HepG2 (cell line): ENCODE data around the gene CDK2. TPM values are rescaled to one million over a fixed set of nuclear protein-coding genes. Genes with fewer than 3 reads are reported as not detected.

Experiments
- CSRNP2 ChIP-seq: sonication (generic); formaldehyde crosslinking; conservative IDR thresholded peaks from 2 replicates; pipeline ENCODE4 v1.8.0; 2022; ENCODE audit warnings: low read depth, missing genetic modification reagents
- DR1 ChIP-seq: sonication (generic); formaldehyde crosslinking; IDR thresholded peaks from 2 replicates; pipeline ENCODE4 v1.8.0; 2021; ENCODE audit warnings: mild to moderate bottlenecking, missing genetic modification reagents, inconsistent platforms
- ETV6 ChIP-seq: sonication (generic); formaldehyde crosslinking; conservative IDR thresholded peaks from 2 replicates; pipeline ENCODE4 v1.4.0; 2020; ENCODE audit warnings: missing genetic modification reagents
- HINFP ChIP-seq: sonication (generic); formaldehyde crosslinking; IDR thresholded peaks from 2 replicates; pipeline ENCODE4 v1.4.0; 2020; ENCODE audit warnings: low read depth, mild to moderate bottlenecking, missing genetic modification reagents
- HMGXB3 ChIP-seq: sonication (generic); formaldehyde crosslinking; IDR thresholded peaks from 2 replicates; pipeline ENCODE4 v1.4.0; 2020; ENCODE audit warnings: missing genetic modification reagents, borderline replicate concordance
- JUNB ChIP-seq: sonication (generic); formaldehyde crosslinking; IDR thresholded peaks from 2 replicates; pipeline ENCODE4 v1.8.0; 2022; ENCODE audit warnings: missing genetic modification reagents, mild to moderate bottlenecking, borderline replicate concordance
- NFAT5 ChIP-seq: sonication (generic); formaldehyde crosslinking; IDR thresholded peaks from 2 replicates; pipeline ENCODE4 v1.4.0; 2020; ENCODE audit warnings: missing genetic modification reagents
- NFRKB ChIP-seq: fragments of 450-650 bp; IDR thresholded peaks from 2 replicates; pipeline ENCODE4 v1.6.1; 2017
- RBM39 ChIP-seq: fragments of 200-400 bp; formaldehyde crosslinking; IDR thresholded peaks from one replicate; pipeline ENCODE4 v1.6.1; 2018; ENCODE audit warnings: antibody characterized with exemption, mild to moderate bottlenecking, low read depth, low read length; ENCODE audit not compliant: poor library complexity, severe bottlenecking
- U2AF1 ChIP-seq: fragments of 200-400 bp; formaldehyde crosslinking; optimal IDR thresholded peaks from 2 replicates; pipeline ENCODE3; 2017; ENCODE audit warnings: mild to moderate bottlenecking, low read depth, low read length
- ZNF747 ChIP-seq: sonication (generic); formaldehyde crosslinking; IDR thresholded peaks from 2 replicates; pipeline ENCODE4 v1.8.1; 2023; ENCODE audit warnings: missing genetic modification reagents, mild to moderate bottlenecking, borderline replicate concordance
- ZNF879 ChIP-seq: sonication (generic); formaldehyde crosslinking; IDR thresholded peaks from 2 replicates; pipeline ENCODE4 v1.8.1; 2023; ENCODE audit warnings: missing genetic modification reagents
- ZSCAN20 ChIP-seq: sonication (generic); formaldehyde crosslinking; IDR thresholded peaks from 2 replicates; pipeline ENCODE4 v1.4.0; 2020; ENCODE audit warnings: missing genetic modification reagents, mild to moderate bottlenecking, borderline replicate concordance
- polyA plus RNA-seq, 8 experiments: library from polyadenylated mRNA; depleted of rRNA in 3 of 8; stranded (reverse) in 7 of 8; unstranded in 1 of 8; fragments of >200 nt; fragmentation: Illumina TruSeq in 4 of 8; extraction: Trizol in 4 of 8; gene quantifications; 2 replicates each; pipeline versions ENCODE4 v1.2.1 to v1.2.3, GENCODE V29; 2011 to 2016; ENCODE audit warnings: low read depth in 4 of 8, missing spikeins in 1 of 8, mixed read lengths in 1 of 8; ENCODE audit not compliant: insufficient read depth in 1 of 8
- total RNA-seq, 5 experiments: library from RNA; depleted of rRNA; stranded (reverse); fragments of >200 nt; fragmentation: Illumina TruSeq; extraction: Trizol; gene quantifications; 2 replicates each; pipeline ENCODE4 v1.2.3, GENCODE V29; 2016; ENCODE audit warnings: low read depth in 1 of 5

The CDK2 gene
- total and polyA plus RNA-seq, 2 of the 13 experiments (the other 11 are each of a cell fraction or from before 2014, with no cell fraction given): 47.5 to 52.6 TPM

- TF ChIP-seq NFAT5 (CRISPR knock-in tag): no peak
- 0 out of 2 replicates have a peak, but pooled peaks have one; percentile 48 for TF ChIP-seq ZNF747 (CRISPR knock-in tag)
- TF ChIP-seq ZNF879 (CRISPR knock-in tag): no peak
- no peak for TF ChIP-seq ETV6 (CRISPR knock-in tag)
- no peak for TF ChIP-seq RBM39
- TF ChIP-seq NFRKB: no peak
- no peak for TF ChIP-seq U2AF1
- no peak for TF ChIP-seq CSRNP2 (CRISPR knock-in tag)
- no peak for TF ChIP-seq HMGXB3 (CRISPR knock-in tag)
- no peak for TF ChIP-seq HINFP (CRISPR knock-in tag)
- TF ChIP-seq ZSCAN20 (CRISPR knock-in tag): no peak
- no peak for TF ChIP-seq JUNB (CRISPR knock-in tag)
- TF ChIP-seq DR1 (CRISPR knock-in tag): no peak
Observed at GRCh38 chr12:55966408-55967281, at the start of gene CDK2 (continued).
